HG03469 (cell line): Measurements from ENCODE around the gene USP4.
"Not testable (repeated sequence)": the region's sequence is repeated elsewhere in the genome, so short reads cannot be mapped to it uniquely, and the experiment has no call there.

Source experiments
- ATAC-seq: cut with Tn5 transposase; IDR thresholded peaks from one replicate; pipeline ENCODE4 v1.9.1; 2021; ENCODE audit warnings: mild to moderate bottlenecking, moderate library complexity, moderate number of reproducible peaks; ENCODE audit not compliant: unreplicated experiment

USP4 gene

GRCh38 chr3:49351521-49352011, 11.7 kb upstream of the USP4 start:
- ATAC-seq: no peak

GRCh38 chr3:49349348-49350114, 9.7 kb upstream of the USP4 start:
- ATAC-seq: no peak

- ATAC-seq: not testable (repeated sequence)
Measured at GRCh38 chr3:49348361-49348760, 8.5 kb upstream of the USP4 start.

GRCh38 chr3:49346797-49347251, 7.0 kb upstream of the USP4 start:
- no peak for ATAC-seq

- no peak for ATAC-seq
Measured at GRCh38 chr3:49343163-49343562, 3.3 kb upstream of the USP4 start.

GRCh38 chr3:49341996-49342395, 2.1 kb upstream of the USP4 start:
- ATAC-seq: no peak

GRCh38 chr3:49339581-49339940, 292 bp downstream of the USP4 start:
- no peak for ATAC-seq

- ATAC-seq: no peak
Measured at GRCh38 chr3:49333916-49334633, 5.8 kb downstream of the USP4 start.

GRCh38 chr3:49333091-49333490, 6.8 kb downstream of the USP4 start:
- no peak for ATAC-seq

GRCh38 chr3:49329186-49329585, 10.7 kb downstream of the USP4 start:
- ATAC-seq: no peak

- ATAC-seq: not testable (repeated sequence)
Measured at GRCh38 chr3:49328350-49328749, 11.5 kb downstream of the USP4 start.

- ATAC-seq: no peak
Measured at GRCh38 chr3:49327485-49327884, 12.4 kb downstream of the USP4 start.

- no peak for ATAC-seq
Measured at GRCh38 chr3:49324768-49325167, 15.1 kb downstream of the USP4 start.

- ATAC-seq: no peak
Measured at GRCh38 chr3:49316696-49317457, 23.0 kb downstream of the USP4 start.

GRCh38 chr3:49313896-49314688, 25.8 kb downstream of the USP4 start:
- no peak for ATAC-seq

GRCh38 chr3:49311283-49311682, 28.6 kb downstream of the USP4 start:
- ATAC-seq: no peak

GRCh38 chr3:49310677-49311076, 29.2 kb downstream of the USP4 start:
- no peak for ATAC-seq

GRCh38 chr3:49305608-49306007, 34.2 kb downstream of the USP4 start:
- no peak for ATAC-seq

- no peak for ATAC-seq
Measured at GRCh38 chr3:49302613-49303012, 37.2 kb downstream of the USP4 start.

- no peak for ATAC-seq
Measured at GRCh38 chr3:49300595-49300994, 39.3 kb downstream of the USP4 start.

- no peak for ATAC-seq
Measured at GRCh38 chr3:49298511-49298910, 41.3 kb downstream of the USP4 start.
